Testis (tissue), 3 donors: ENCODE data around the gene VCL. TPM values are rescaled to one million over a fixed set of nuclear protein-coding genes. Genes with fewer than 3 reads are reported as not detected.

Experiments used
- DNase-seq: peaks from one replicate; pipeline ENCODE4 v3.0.0-alpha.2; 2019
- H3K27ac ChIP-seq, 2 donors: fragments of 200-600 bp; sonication (generic); one replicate each; pipeline ENCODE4 v1.5.1; 2019
- H3K27me3 ChIP-seq: fragments of 200-600 bp; sonication (generic); one replicate; pipeline ENCODE4 v1.5.1; 2019
- H3K36me3 ChIP-seq: fragments of 200-600 bp; sonication (generic); one replicate; pipeline ENCODE4 v1.5.1; 2017; ENCODE audit warnings: low read depth; ENCODE audit errors: missing control alignments
- H3K4me1 ChIP-seq: fragments of 200-600 bp; sonication (generic); one replicate; pipeline ENCODE4 v1.5.1; 2019
- H3K4me3 ChIP-seq, 2 donors: fragments of 200-600 bp; sonication (generic); one replicate each; pipeline ENCODE4 v1.5.1; 2017 to 2019
- H3K9me3 ChIP-seq: fragments of 200-600 bp; sonication (generic); one replicate; pipeline ENCODE4 v1.5.1; 2017
- CTCF ChIP-seq, 3 experiments: fragments of 450-650 bp in 2 of 3; fragments of 200-600 bp in 1 of 3; sonication (generic) in 1 of 3; IDR thresholded peaks; one replicate each; pipeline ENCODE4 v1.5.1; 2016 to 2019; ENCODE audit warnings: antibody characterized with exemption in 3 of 3, mild to moderate bottlenecking in 2 of 3, moderate library complexity in 1 of 3
- POLR2A ChIP-seq: fragments of 450-650 bp; IDR thresholded peaks from one replicate; pipeline ENCODE4 v1.6.1; 2017; ENCODE audit warnings: antibody characterized with exemption, mild to moderate bottlenecking, moderate library complexity
- WGBS, 2 donors: methylation state at CpG; one replicate each; pipeline ENCODE4 v1.1.5; 2018; 5-methylcytosine and 5-hydroxymethylcytosine counted together
- intact Hi-C: fragments of 100-400 bp; cut with DNase I; formaldehyde crosslinking; loops from one replicate; pipeline ENCODE4 v1.15.1; 2023; ENCODE audit warnings: low total_unique reads
- polyA plus RNA-seq: library from polyadenylated mRNA; stranded (reverse); fragments of 350-450 nt; fragmentation: Illumina TruSeq; extraction: RNeasy Lipid Tissue Mini Kit (QIAGEN cat#74804); gene quantifications from one replicate; pipeline ENCODE4 v1.2.3, GENCODE V29; 2014; ENCODE audit warnings: low read depth, low replicate concordance; ENCODE audit not compliant: insufficient read depth
- total RNA-seq, 2 donors: library from RNA; depleted of rRNA; stranded (reverse); fragments of >200 nt; gene quantifications; one replicate each; pipeline ENCODE4 v1.2.3, GENCODE V29; 2016

VCL gene
- total and polyA plus RNA-seq, 3 donors from 2014 or later: 106 to 272 (median 267) TPM

GRCh38 chr10:74022926-74023629 is 25.2 kb downstream of the VCL start:
- no peak overlapping the region for H3K27ac ChIP-seq
- TF ChIP-seq CTCF (IDR thresholded peaks at IDR 0.05) (no peak), POLR2A (no peak)
- no peaks in the 10 kb centered on the region for H3K9me3 ChIP-seq
- H3K4me3 ChIP-seq: no peak overlapping the region
- WGBS, 2 donors: 48 to 61% methylated on average over 5 of the region's 5 CpGs
- intact Hi-C loops: no loop called here
- DNase-seq: no peak
- H3K27me3 ChIP-seq: no peaks in the 10 kb centered on the region
- peaks cover 39% of the 10 kb centered on the region for H3K4me1 ChIP-seq
- H3K36me3 ChIP-seq: no peaks in the 10 kb centered on the region

GRCh38 chr10:74024600-74024999 is 26.7 kb downstream of the VCL start:
- no peak overlapping the region for H3K27ac ChIP-seq
- TF ChIP-seq CTCF (IDR thresholded peaks at IDR 0.05) (no peak), POLR2A (no peak)
- intact Hi-C loops: no loop called here
- peaks cover 47% of the 10 kb centered on the region for H3K4me1 ChIP-seq
- no peaks in the 10 kb centered on the region for H3K36me3 ChIP-seq
- DNase-seq: no peak
- H3K27me3 ChIP-seq: no peaks in the 10 kb centered on the region
- H3K9me3 ChIP-seq: no peaks in the 10 kb centered on the region
- no peak overlapping the region for H3K4me3 ChIP-seq

GRCh38 chr10:74025380-74025978 is 27.6 kb downstream of the VCL start:
- peak; percentile 45 for DNase-seq
- Histone ChIP-seq H3K4me1 (peaks cover 54% of the 10 kb centered on the region), H3K27ac (peak overlapping the region in 1 of 2 donors; percentile 47), H3K4me3 (no peak overlapping the region), H3K36me3 (no peaks in the 10 kb centered on the region), H3K27me3 (no peaks in the 10 kb centered on the region), H3K9me3 (no peaks in the 10 kb centered on the region)
- TF ChIP-seq POLR2A (no peak), CTCF (IDR thresholded peaks at IDR 0.05) (no peak)
- WGBS, 2 donors: 58 to 77% methylated on average over 5 of the region's 5 CpGs
- intact Hi-C loops: no loop called here

- no peaks in the 10 kb centered on the region for H3K9me3 ChIP-seq
- H3K4me3 ChIP-seq: no peak overlapping the region
- TF ChIP-seq CTCF (IDR thresholded peaks at IDR 0.05) (no peak), POLR2A (no peak)
- H3K27me3 ChIP-seq: no peaks in the 10 kb centered on the region
- peak overlapping the region in 1 of 2 donors; percentile 47 for H3K27ac ChIP-seq
- 38% methylated on average over 3 of the region's 3 CpGs for WGBS, 2 donors
- intact Hi-C loops: no loop called here
- H3K4me1 ChIP-seq: peaks cover 55% of the 10 kb centered on the region
- no peaks in the 10 kb centered on the region for H3K36me3 ChIP-seq
- no peak for DNase-seq
These were observed 28.6 kb downstream of the VCL start for GRCh38 chr10:74026428-74027015.
